HepG2 (cell line): ENCODE measurements around the gene SCARF1. TPM values are rescaled to one million over a fixed set of nuclear protein-coding genes. Genes with fewer than 3 reads are reported as not detected.

Source experiments
- CHD2 ChIP-seq: IDR thresholded peaks from 2 replicates; pipeline ENCODE4 v1.6.1; 2011; ENCODE audit warnings: low read depth, low read length, improper control_type of control experiment
- FOXJ3 ChIP-seq: sonication (generic); formaldehyde crosslinking; IDR thresholded peaks from 2 replicates; pipeline ENCODE4 v1.4.0; 2020; ENCODE audit warnings: missing genetic modification reagents, mild to moderate bottlenecking, borderline replicate concordance
- GATAD1 ChIP-seq: IDR thresholded peaks from 2 replicates; pipeline ENCODE4 v1.6.1; 2016; ENCODE audit warnings: missing genetic modification reagents, missing compliant biosample characterization
- MED1 ChIP-seq: sonication (generic); formaldehyde crosslinking; IDR thresholded peaks from 2 replicates; pipeline ENCODE4 v1.4.0; 2020; ENCODE audit warnings: missing genetic modification reagents
- PHF20 ChIP-seq: sonication (generic); formaldehyde crosslinking; IDR thresholded peaks from 2 replicates; pipeline ENCODE4 v1.5.0; 2020; ENCODE audit warnings: mild to moderate bottlenecking, missing genetic modification reagents
- POLR2A ChIP-seq, 2 experiments: IDR thresholded peaks; 2 replicates each; pipeline ENCODE4 v1.6.1; 2011; ENCODE audit warnings: low read depth in 2 of 2, low read length in 2 of 2, mild to moderate bottlenecking in 1 of 2, moderate library complexity in 1 of 2; ENCODE audit not compliant: insufficient read depth in 1 of 2
- PPARG ChIP-seq: conservative IDR thresholded peaks from 2 replicates; pipeline ENCODE4 v1.6.1; 2016; ENCODE audit warnings: missing biosample characterization, missing genetic modification reagents
- RXRA ChIP-seq: sonication (generic); formaldehyde crosslinking; IDR thresholded peaks from 2 replicates; pipeline ENCODE4 v1.5.1; 2020; ENCODE audit warnings: missing genetic modification reagents
- SAFB2 ChIP-seq: sonication (generic); formaldehyde crosslinking; IDR thresholded peaks from 2 replicates; pipeline ENCODE4 v1.5.1; 2020; ENCODE audit warnings: missing genetic modification reagents, low read depth, mild to moderate bottlenecking, borderline replicate concordance
- SALL1 ChIP-seq: sonication (generic); formaldehyde crosslinking; IDR thresholded peaks from 2 replicates; pipeline ENCODE4 v1.8.0; 2022; ENCODE audit warnings: mild to moderate bottlenecking, missing genetic modification reagents
- SPEN ChIP-seq: sonication (generic); formaldehyde crosslinking; IDR thresholded peaks from 2 replicates; pipeline ENCODE4 v1.5.1; 2020; ENCODE audit warnings: low read depth, mild to moderate bottlenecking, missing genetic modification reagents
- YEATS2 ChIP-seq: sonication (generic); formaldehyde crosslinking; IDR thresholded peaks from 2 replicates; pipeline ENCODE4 v1.4.0; 2020; ENCODE audit warnings: missing genetic modification reagents, borderline replicate concordance
- ZFP37 ChIP-seq: sonication (generic); formaldehyde crosslinking; IDR thresholded peaks from 2 replicates; pipeline ENCODE4 v1.4.0; 2020; ENCODE audit warnings: missing genetic modification reagents, borderline replicate concordance
- ZFP90 ChIP-seq: sonication (generic); formaldehyde crosslinking; IDR thresholded peaks from 2 replicates; pipeline ENCODE4 v1.8.0; 2022; ENCODE audit warnings: missing genetic modification reagents, mild to moderate bottlenecking, inconsistent platforms, borderline replicate concordance
- ZFY ChIP-seq: sonication (generic); formaldehyde crosslinking; IDR thresholded peaks from 2 replicates; pipeline ENCODE4 v1.4.0; 2020; ENCODE audit warnings: missing genetic modification reagents
- ZNF180 ChIP-seq: sonication (generic); formaldehyde crosslinking; IDR thresholded peaks from 2 replicates; pipeline ENCODE4 v1.4.0; 2020; ENCODE audit warnings: low read depth, missing genetic modification reagents, borderline replicate concordance
- ZNF292 ChIP-seq: sonication (generic); formaldehyde crosslinking; IDR thresholded peaks from 2 replicates; pipeline ENCODE4 v1.8.1; 2022; ENCODE audit warnings: mild to moderate bottlenecking, low read depth, missing genetic modification reagents, borderline replicate concordance
- ZNF678 ChIP-seq: sonication (generic); formaldehyde crosslinking; IDR thresholded peaks from 2 replicates; pipeline ENCODE4 v1.4.0; 2020; ENCODE audit warnings: mild to moderate bottlenecking, missing genetic modification reagents
- ZNF773 ChIP-seq: sonication (generic); formaldehyde crosslinking; IDR thresholded peaks from 2 replicates; pipeline ENCODE4 v1.4.0; 2020; ENCODE audit warnings: missing genetic modification reagents, borderline replicate concordance
- polyA plus RNA-seq, 8 experiments: library from polyadenylated mRNA; depleted of rRNA in 3 of 8; stranded (reverse) in 7 of 8; unstranded in 1 of 8; fragments of >200 nt; fragmentation: Illumina TruSeq in 4 of 8; extraction: Trizol in 4 of 8; gene quantifications; 2 replicates each; pipeline versions ENCODE4 v1.2.1 to v1.2.3, GENCODE V29; 2011 to 2016; ENCODE audit warnings: low read depth in 4 of 8, missing spikeins in 1 of 8, mixed read lengths in 1 of 8; ENCODE audit not compliant: insufficient read depth in 1 of 8
- total RNA-seq, 5 experiments: library from RNA; depleted of rRNA; stranded (reverse); fragments of >200 nt; fragmentation: Illumina TruSeq; extraction: Trizol; gene quantifications; 2 replicates each; pipeline ENCODE4 v1.2.3, GENCODE V29; 2016; ENCODE audit warnings: low read depth in 1 of 5
- TF ChIP-seq, protein P1 (sequence below): IDR thresholded peaks from 2 replicates; pipeline ENCODE4 v1.6.1; 2016; ENCODE audit warnings: missing compliant biosample characterization, missing genetic modification reagents, borderline replicate concordance
- TF ChIP-seq, protein P2 (sequence below): sonication (generic); formaldehyde crosslinking; IDR thresholded peaks from 2 replicates; pipeline ENCODE4 v1.5.0; 2020; ENCODE audit warnings: mild to moderate bottlenecking, missing genetic modification reagents, moderate library complexity
- TF ChIP-seq, protein P3 (sequence below): sonication (generic); formaldehyde crosslinking; IDR thresholded peaks from 2 replicates; pipeline ENCODE4 v1.5.1; 2020; ENCODE audit warnings: missing genetic modification reagents, mild to moderate bottlenecking, borderline replicate concordance
- TF ChIP-seq, protein P4 (sequence below): sonication (generic); formaldehyde crosslinking; IDR thresholded peaks from 2 replicates; pipeline ENCODE4 v1.5.0; 2020; ENCODE audit warnings: mild to moderate bottlenecking, missing genetic modification reagents

SCARF1 gene
- total and polyA plus RNA-seq, 2 of the 13 experiments (the other 11 are each of a cell fraction or from before 2014, with no cell fraction given), result 0.24 to 0.71 TPM

DNA sequence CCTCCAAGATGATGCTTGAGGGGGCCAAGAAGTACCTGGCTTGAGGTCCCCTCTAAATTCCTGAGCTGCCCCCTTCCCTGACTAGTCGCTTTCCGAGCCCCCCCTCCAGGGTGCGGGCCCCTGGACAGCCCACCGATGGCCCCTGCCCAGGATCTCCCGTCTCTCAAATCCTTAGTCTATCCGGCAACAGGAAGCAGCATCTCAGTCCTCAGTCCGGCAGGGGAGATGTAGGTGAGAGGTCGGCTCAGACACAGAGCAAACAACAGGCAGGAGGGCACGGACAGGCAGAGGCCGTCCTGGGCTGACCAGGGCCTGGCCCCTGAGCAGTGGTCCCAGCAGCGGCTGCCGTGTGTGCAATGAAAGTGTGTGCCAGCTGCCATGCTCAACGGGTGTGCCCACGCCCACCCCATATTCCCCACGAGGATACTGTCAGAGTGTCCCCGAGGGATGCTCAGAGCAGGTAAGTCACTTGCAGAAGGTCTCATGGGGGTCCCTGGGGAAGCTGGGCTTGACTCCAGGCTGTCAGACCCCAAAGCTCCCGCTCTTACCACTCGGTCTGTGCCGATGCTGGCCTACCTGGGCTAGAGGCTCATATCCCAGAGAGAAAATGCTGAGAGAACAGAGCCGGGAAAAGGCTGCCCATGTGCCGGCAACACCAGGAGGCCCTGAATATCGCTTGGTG, 24.1 kb downstream of the SCARF1 start (continued):
- TF ChIP-seq, protein P1, sequence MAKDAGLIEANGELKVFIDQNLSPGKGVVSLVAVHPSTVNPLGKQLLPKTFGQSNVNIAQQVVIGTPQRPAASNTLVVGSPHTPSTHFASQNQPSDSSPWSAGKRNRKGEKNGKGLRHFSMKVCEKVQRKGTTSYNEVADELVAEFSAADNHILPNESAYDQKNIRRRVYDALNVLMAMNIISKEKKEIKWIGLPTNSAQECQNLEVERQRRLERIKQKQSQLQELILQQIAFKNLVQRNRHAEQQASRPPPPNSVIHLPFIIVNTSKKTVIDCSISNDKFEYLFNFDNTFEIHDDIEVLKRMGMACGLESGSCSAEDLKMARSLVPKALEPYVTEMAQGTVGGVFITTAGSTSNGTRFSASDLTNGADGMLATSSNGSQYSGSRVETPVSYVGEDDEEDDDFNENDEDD (CRISPR knock-in tag), result no peak
- no peak for TF ChIP-seq ZNF180 (CRISPR knock-in tag)
- TF ChIP-seq PHF20 (CRISPR knock-in tag), result no peak
- peak; percentile 99 for TF ChIP-seq PPARG
- TF ChIP-seq ZNF678 (CRISPR knock-in tag), result no peak
- TF ChIP-seq ZFY (CRISPR knock-in tag), result peak; percentile 50
- no peak for TF ChIP-seq YEATS2 (CRISPR knock-in tag)
- no peak for TF ChIP-seq FOXJ3 (CRISPR knock-in tag)
- 0 out of 2 replicates have a peak, but pooled peaks have one; percentile 29 for TF ChIP-seq ZNF292 (CRISPR knock-in tag)
- TF ChIP-seq SAFB2, result 0 out of 2 replicates have a peak, but pooled peaks have one; percentile 36
- TF ChIP-seq, protein P2, sequence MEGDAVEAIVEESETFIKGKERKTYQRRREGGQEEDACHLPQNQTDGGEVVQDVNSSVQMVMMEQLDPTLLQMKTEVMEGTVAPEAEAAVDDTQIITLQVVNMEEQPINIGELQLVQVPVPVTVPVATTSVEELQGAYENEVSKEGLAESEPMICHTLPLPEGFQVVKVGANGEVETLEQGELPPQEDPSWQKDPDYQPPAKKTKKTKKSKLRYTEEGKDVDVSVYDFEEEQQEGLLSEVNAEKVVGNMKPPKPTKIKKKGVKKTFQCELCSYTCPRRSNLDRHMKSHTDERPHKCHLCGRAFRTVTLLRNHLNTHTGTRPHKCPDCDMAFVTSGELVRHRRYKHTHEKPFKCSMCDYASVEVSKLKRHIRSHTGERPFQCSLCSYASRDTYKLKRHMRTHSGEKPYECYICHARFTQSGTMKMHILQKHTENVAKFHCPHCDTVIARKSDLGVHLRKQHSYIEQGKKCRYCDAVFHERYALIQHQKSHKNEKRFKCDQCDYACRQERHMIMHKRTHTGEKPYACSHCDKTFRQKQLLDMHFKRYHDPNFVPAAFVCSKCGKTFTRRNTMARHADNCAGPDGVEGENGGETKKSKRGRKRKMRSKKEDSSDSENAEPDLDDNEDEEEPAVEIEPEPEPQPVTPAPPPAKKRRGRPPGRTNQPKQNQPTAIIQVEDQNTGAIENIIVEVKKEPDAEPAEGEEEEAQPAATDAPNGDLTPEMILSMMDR (CRISPR knock-in tag), result no peak
- TF ChIP-seq, protein P3, sequence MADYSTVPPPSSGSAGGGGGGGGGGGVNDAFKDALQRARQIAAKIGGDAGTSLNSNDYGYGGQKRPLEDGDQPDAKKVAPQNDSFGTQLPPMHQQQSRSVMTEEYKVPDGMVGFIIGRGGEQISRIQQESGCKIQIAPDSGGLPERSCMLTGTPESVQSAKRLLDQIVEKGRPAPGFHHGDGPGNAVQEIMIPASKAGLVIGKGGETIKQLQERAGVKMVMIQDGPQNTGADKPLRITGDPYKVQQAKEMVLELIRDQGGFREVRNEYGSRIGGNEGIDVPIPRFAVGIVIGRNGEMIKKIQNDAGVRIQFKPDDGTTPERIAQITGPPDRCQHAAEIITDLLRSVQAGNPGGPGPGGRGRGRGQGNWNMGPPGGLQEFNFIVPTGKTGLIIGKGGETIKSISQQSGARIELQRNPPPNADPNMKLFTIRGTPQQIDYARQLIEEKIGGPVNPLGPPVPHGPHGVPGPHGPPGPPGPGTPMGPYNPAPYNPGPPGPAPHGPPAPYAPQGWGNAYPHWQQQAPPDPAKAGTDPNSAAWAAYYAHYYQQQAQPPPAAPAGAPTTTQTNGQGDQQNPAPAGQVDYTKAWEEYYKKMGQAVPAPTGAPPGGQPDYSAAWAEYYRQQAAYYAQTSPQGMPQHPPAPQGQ (CRISPR knock-in tag), result no peak
- no peak for TF ChIP-seq CHD2
- peak; percentile 91 for TF ChIP-seq MED1
- TF ChIP-seq SALL1 (CRISPR knock-in tag), result peak; percentile 58; the same call in 1 of the 2 replicates
- TF ChIP-seq GATAD1, result no peak
- peak; percentile 41; the same call in 1 of the 2 replicates for TF ChIP-seq SPEN
- no peak for TF ChIP-seq ZNF773
- TF ChIP-seq, protein P4, sequence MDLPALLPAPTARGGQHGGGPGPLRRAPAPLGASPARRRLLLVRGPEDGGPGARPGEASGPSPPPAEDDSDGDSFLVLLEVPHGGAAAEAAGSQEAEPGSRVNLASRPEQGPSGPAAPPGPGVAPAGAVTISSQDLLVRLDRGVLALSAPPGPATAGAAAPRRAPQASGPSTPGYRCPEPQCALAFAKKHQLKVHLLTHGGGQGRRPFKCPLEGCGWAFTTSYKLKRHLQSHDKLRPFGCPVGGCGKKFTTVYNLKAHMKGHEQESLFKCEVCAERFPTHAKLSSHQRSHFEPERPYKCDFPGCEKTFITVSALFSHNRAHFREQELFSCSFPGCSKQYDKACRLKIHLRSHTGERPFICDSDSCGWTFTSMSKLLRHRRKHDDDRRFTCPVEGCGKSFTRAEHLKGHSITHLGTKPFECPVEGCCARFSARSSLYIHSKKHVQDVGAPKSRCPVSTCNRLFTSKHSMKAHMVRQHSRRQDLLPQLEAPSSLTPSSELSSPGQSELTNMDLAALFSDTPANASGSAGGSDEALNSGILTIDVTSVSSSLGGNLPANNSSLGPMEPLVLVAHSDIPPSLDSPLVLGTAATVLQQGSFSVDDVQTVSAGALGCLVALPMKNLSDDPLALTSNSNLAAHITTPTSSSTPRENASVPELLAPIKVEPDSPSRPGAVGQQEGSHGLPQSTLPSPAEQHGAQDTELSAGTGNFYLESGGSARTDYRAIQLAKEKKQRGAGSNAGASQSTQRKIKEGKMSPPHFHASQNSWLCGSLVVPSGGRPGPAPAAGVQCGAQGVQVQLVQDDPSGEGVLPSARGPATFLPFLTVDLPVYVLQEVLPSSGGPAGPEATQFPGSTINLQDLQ, result no peak
- TF ChIP-seq RXRA, result peak; percentile 90
- 0 out of 2 replicates have a peak, but pooled peaks have one; percentile 61 for TF ChIP-seq ZFP90 (CRISPR knock-in tag)
- TF ChIP-seq POLR2A (IDR thresholded peaks at IDR 0.05; ENCODE audit: insufficient read depth in 1 of 2, low read depth in 2 of 2, low read length in 2 of 2), result no peak
- TF ChIP-seq ZFP37 (CRISPR knock-in tag), result 0 out of 2 replicates have a peak, but pooled peaks have one; percentile 41
